Thoracic aorta (tissue), 2 donors: Measurements from ENCODE around the gene EFNA2. TPM values are rescaled to one million over a fixed set of nuclear protein-coding genes. Genes with fewer than 3 reads are reported as not detected.

Source experiments
- ATAC-seq: fragments of 150-250 bp; one replicate; pipeline ENCODE4 v1.8.0; 2017; ENCODE audit warnings: low read depth; ENCODE audit not compliant: insufficient number of reproducible peaks, low FRiP score
- DNase-seq: peaks from one replicate; pipeline ENCODE4 v3.0.0-alpha.2; 2020; ENCODE audit warnings: low spot score
- H3K27ac ChIP-seq, 2 donors: fragments of 200-600 bp; sonication (generic); 1 replicate in 1 of 2; 2 replicates in 1 of 2; pipeline ENCODE4 v1.5.1; 2016; ENCODE audit warnings: mild to moderate bottlenecking in 2 of 2, moderate library complexity in 2 of 2
- H3K27me3 ChIP-seq: fragments of 200-600 bp; sonication (generic); replicated peaks from 2 replicates; pipeline ENCODE4 v1.6.0; 2016; ENCODE audit warnings: mild to moderate bottlenecking; ENCODE audit not compliant: insufficient read depth
- H3K36me3 ChIP-seq: fragments of 200-600 bp; sonication (generic); one replicate; pipeline ENCODE4 v1.5.1; 2016
- H3K4me1 ChIP-seq, 2 donors: fragments of 200-600 bp; sonication (generic); 1 replicate in 1 of 2; 2 replicates in 1 of 2; pipeline versions ENCODE4 v1.5.1 to v1.6.0; 2016; ENCODE audit warnings: low read depth in 2 of 2, mild to moderate bottlenecking in 1 of 2; ENCODE audit not compliant: control insufficient read depth in 1 of 2
- H3K4me3 ChIP-seq: fragments of 200-600 bp; sonication (generic); 2 replicates; pipeline ENCODE4 v1.5.1; 2016; ENCODE audit warnings: mild to moderate bottlenecking
- H3K9me3 ChIP-seq: fragments of 200-600 bp; sonication (generic); 2 replicates; pipeline ENCODE4 v1.5.1; 2016
- total RNA-seq, 2 donors: library from RNA; depleted of rRNA; stranded (reverse); fragments of >200 nt; gene quantifications; one replicate each; pipeline versions ENCODE4 v1.1.0 to v1.2.3, GENCODE V29; 2016
- TF ChIP-seq, protein P1 (sequence below): fragments of 200-600 bp; sonication (generic); IDR thresholded peaks from one replicate; pipeline ENCODE4 v1.5.1; 2019; ENCODE audit warnings: antibody characterized with exemption

EFNA2 gene
- total RNA-seq, 2 donors from 2014 or later, result not detected

DNA sequence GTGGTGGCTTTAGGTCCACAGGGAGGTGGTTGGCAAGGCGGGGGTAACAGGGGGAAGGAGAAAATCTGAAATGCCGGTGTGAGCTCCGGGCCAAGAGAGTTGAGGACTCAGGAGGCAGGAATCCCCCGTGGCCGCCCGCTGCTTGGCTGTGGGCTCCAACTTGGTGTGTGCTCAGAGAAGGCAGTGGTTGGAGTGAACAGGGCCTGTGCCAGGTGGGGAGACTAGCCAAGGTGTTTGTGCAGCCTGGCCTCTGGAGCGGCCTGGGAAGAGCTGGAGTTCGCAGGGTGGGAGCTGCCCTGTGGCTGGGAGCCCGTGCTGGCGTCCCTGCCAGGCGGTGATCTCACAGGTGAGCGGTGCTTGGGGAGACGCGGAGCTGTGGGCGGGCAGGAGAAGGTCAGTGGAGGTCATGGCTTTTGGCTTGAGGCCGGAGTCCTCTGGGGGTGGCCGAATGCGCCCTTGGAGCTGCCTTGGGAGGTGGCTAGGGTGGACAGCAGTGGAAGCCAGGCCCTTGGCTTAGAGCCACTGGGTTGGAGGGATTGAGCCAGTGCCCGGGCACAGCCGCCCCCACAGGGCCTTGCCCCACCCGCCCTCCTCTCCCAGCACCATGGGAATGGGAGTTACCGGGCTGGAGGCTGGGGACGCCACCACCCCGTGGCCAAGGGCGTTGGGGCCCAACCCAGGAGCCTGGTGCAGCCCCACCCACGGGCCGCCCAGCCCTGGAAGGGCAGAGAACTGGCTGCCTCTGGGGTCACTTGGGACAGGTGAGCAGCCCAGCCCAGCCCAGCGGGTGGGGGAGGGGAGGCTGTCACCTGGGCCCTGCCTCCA lies 23.7 kb upstream of the EFNA2 start:
- TF ChIP-seq, protein P1, sequence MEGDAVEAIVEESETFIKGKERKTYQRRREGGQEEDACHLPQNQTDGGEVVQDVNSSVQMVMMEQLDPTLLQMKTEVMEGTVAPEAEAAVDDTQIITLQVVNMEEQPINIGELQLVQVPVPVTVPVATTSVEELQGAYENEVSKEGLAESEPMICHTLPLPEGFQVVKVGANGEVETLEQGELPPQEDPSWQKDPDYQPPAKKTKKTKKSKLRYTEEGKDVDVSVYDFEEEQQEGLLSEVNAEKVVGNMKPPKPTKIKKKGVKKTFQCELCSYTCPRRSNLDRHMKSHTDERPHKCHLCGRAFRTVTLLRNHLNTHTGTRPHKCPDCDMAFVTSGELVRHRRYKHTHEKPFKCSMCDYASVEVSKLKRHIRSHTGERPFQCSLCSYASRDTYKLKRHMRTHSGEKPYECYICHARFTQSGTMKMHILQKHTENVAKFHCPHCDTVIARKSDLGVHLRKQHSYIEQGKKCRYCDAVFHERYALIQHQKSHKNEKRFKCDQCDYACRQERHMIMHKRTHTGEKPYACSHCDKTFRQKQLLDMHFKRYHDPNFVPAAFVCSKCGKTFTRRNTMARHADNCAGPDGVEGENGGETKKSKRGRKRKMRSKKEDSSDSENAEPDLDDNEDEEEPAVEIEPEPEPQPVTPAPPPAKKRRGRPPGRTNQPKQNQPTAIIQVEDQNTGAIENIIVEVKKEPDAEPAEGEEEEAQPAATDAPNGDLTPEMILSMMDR, result no peak
- Histone ChIP-seq H3K27ac (peak overlapping the region; percentile 95 to 98), H3K36me3 (peaks cover 9% of the 10 kb centered on the region), H3K9me3 (no peaks in the 10 kb centered on the region), H3K27me3 (no peaks in the 10 kb centered on the region), H3K4me3 (peak overlapping the region; percentile 82), H3K4me1 (peaks cover 57 to 79% of the 10 kb centered on the region in 2 donors)
- ATAC-seq, result peak; percentile 8
- DNase-seq, result peak; percentile 74

DNA sequence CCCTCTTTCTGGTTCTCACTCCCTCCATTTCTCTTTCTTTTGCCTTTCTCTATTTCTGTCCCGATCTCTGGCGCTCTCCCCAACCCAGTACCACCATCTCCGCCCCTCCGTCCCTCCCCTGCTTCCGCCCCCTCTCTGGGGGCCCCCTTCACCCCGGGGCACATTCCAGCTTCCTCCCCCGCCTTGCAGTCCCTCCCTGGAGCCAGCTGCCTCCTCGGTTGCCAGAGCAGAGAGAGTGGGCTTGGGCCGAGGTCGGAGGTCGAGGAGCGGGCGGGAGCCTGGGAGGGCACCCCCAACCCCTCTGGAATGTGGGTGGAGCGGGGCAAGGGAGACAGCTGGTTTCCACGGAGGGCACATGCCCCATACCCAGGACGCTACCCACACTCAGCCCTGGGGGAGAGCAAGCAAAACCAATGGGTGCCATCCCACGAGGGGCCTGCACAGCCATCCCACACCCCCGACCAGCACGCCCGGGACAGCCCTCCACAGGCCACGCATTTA lies 23.0 kb upstream of the EFNA2 start:
- peak overlapping the region; percentile 82 for H3K4me3 ChIP-seq
- H3K27ac ChIP-seq, result peak overlapping the region; percentile 95 to 98
- H3K27me3 ChIP-seq, result no peaks in the 10 kb centered on the region
- peaks cover 3% of the 10 kb centered on the region for H3K36me3 ChIP-seq
- TF ChIP-seq, protein P1, result no peak
- ATAC-seq, result no peak
- H3K4me1 ChIP-seq, result peaks cover 61 to 81% of the 10 kb centered on the region in 2 donors
- no peaks in the 10 kb centered on the region for H3K9me3 ChIP-seq
- DNase-seq, result no peak

GRCh38 chr19:1263188-1263587 lies 22.5 kb upstream of the EFNA2 start:
- no peak for DNase-seq
- Histone ChIP-seq H3K27ac (peak overlapping the region; percentile 95 to 98), H3K36me3 (no peaks in the 10 kb centered on the region), H3K4me3 (no peak overlapping the region), H3K4me1 (peaks cover 60 to 81% of the 10 kb centered on the region in 2 donors), H3K27me3 (no peaks in the 10 kb centered on the region), H3K9me3 (no peaks in the 10 kb centered on the region)
- no peak for ATAC-seq
- TF ChIP-seq, protein P1, result no peak

- Histone ChIP-seq H3K4me1 (peaks cover 49 to 73% of the 10 kb centered on the region in 2 donors), H3K9me3 (no peaks in the 10 kb centered on the region), H3K36me3 (no peaks in the 10 kb centered on the region), H3K27ac (peak overlapping the region; percentile 87 to 95), H3K4me3 (peak overlapping the region; percentile 70), H3K27me3 (no peaks in the 10 kb centered on the region)
- ATAC-seq (no peak), DNase-seq (no peak)
- TF ChIP-seq, protein P1, result no peak
These were observed 20.7 kb upstream of the EFNA2 start for GRCh38 chr19:1264801-1265614.

DNA sequence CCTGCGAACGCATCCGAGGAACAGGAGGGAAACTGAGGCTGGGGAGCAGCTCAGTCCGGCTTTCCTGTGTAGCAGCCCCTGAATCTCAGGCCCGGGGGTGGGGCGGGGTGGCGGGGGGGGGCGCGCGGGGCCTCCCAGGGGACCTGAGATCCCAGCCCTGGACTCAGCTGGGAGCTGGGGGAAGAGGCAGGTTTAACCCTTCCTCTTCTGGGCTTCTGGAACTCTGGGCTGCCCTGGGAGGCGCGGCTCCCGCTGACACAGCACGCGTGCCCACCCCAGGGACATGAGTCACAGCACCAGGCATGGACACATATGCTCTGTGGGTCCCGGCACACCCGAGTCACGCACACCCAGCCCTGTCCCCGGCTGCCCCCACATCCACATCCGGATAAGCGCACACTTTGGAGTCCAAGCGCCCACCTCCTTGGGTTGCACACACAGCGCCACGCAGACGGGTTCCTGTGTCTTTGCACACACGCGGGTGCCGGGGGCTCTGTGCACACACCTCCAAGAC lies 20.0 kb upstream of the EFNA2 start:
- no peaks in the 10 kb centered on the region for H3K27me3 ChIP-seq
- H3K27ac ChIP-seq, result peak overlapping the region; percentile 87 to 95
- peaks cover 49 to 74% of the 10 kb centered on the region in 2 donors for H3K4me1 ChIP-seq
- peaks cover 1% of the 10 kb centered on the region for H3K36me3 ChIP-seq
- H3K4me3 ChIP-seq, result peak overlapping the region; percentile 70
- DNase-seq (peak; percentile 87), ATAC-seq (no peak)
- TF ChIP-seq, protein P1, result no peak
- H3K9me3 ChIP-seq, result no peaks in the 10 kb centered on the region
